NCI-H82 (cell line): Measurements from ENCODE around the gene ADAR.

Source experiments
- DNase-seq: peaks from one replicate; lab custom pipeline; 2025; lab: John Stamatoyannopoulos, UW

Gene ADAR

DNA sequence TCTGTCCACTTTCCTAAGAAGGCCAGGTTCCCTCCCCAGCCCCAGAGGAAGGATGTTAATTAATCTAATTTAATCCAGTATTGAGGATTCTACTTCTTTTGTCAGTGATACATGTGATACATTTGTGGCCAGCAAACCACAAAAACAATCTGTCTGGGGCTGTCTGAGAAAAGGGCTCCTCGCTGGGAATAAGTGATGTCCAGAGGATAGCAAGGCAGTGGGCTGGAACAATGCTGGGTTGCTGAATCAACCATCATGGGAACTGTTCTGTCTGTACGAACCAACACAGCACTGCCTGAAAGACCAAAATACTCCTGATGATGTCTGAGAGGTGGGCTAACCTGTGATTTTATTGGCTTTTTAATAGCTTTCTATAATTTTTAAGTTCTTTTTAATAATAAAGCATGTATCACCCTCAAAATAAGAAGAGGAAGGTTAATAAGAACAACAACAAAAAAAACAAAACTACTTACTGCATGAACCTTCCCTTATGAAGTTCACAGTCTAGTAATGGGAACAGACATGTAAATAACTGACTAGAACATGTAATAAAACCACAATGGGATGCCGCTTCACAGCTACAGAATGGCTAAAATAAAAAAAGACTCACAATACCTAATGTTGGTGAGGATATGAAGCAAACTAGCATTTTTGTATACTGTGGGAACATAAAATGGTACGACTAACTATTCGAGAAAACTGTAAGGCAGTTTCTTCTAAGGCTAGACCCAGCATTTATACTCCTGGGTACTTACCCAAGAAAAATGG, 11.4 kb upstream of the ADAR start:
- no peak for DNase-seq

- DNase-seq, result no peak
Observed at GRCh38 chr1:154616659-154617345, 8.8 kb upstream of the ADAR start.

DNA sequence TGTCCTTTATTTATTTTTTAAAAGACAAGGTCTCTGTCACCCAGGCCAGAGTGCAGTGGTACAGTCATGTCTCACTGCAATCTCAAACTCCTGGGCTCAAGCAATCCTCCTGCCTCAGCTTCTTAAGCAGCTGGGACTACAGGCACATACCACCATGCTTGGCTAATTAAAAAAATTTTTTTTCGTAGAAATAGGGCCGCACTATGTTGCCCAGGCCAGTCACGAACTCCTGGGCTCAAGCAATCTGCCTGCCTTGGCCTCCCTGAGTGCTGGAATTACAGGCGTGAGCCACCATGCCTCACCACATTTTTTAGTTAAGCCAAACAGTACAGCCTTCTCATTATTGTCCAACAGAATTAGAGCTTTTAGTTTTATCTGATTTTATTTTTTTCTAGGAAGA, 7.4 kb upstream of the ADAR start:
- DNase-seq, result no peak

- no peak for DNase-seq
Observed at GRCh38 chr1:154614901-154615300, 6.9 kb upstream of the ADAR start.

DNA sequence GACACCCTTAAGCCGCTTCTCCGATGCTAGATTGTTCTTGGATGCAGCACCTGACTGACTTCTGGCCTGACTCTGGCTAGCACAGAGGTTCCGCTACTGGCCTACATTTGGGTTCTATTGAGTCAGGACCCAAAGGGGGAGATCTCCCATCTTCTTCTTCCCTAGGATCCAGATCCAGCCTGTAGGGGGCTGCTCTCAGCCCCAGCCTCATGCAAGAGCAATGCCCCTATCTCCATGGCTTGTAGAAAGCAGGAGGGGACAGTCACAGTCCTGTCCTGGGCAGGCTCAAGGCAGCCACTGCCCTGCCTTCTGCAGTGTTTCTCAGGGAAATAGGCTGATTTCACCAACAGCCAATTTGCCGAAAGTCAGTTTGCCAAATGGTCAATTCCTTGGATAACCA, 6.3 kb upstream of the ADAR start:
- no peak for DNase-seq

DNA sequence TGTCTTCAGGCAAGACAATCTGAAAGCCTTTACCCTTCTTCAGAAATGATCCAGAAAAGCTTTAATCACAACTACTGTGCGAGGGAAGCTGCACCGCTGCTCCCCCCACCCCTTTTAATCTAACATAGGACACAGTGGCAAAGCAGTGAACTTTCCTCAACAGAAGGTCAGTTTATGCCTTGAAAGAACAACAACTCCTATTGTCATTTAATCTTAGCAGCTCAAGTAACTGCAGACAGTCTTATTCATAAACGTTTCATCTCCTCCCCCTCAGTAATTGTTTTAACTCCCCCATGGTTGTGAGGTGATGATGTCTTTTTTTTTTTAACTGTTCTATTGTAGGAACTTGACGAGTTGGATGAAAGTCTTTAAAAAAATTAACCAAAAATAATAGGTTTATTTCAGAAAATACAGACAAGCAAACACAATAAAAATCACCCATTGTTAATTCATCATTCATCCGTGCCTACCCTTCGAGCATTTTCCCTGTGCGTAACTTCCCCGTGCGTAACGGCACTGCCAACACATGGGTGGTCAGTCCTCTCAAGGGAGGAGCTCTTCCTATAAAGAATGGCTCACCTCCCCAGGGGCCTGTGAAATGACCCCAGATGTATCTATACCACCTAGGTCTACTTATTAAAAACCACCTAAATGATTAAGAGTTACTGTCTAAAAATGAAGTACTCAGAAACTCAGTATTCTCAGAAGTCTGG, 3.3 kb upstream of the ADAR start:
- DNase-seq, result no peak

DNA sequence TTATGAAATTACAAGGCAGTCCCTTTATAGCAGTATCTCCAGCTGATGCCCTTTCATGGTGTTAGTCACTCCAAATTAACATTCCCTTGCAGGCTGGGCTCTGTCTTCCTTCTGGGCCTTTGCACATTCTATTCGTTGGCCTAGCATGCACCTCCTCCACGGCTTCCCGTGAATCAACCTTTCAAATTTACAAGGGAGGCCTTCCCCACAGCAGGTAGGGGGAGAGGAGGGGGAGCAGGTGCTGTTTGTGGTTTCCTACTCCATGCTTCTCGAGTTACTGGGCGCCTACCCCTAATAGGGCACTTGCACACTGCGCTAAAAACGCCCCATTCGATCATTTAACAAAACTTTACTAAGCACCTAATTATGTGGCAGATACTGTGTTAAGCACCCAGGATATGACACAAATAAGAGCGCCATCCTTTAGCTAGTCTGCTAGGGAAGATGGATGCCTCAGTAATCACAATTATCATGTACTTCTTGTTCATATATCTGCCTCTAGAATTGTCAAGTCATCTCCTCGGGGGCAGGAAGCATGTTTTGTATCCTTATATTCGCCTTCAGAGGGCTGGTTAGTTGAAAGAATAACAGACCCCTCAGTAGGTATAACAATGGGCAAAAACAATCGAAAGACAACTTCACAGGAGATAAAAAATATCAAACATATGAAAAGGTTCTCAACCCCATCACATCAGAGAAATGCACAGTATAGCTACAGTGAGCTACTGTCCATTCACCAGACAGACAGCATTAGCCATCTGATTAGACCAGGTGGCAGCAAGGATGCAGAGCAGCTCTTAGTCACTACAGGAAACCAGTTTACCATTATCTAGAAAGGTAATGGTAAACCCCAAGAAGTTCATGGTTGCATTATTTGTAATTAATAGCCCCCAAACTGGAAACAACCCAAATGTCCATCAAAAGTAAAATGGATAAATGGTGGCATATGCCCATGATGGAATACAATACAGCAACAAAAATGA, 1.7 kb upstream of the ADAR start:
- no peak for DNase-seq

- DNase-seq, result peak; percentile 53
Observed at GRCh38 chr1:154608397-154609270, 648 bp upstream of the ADAR start.

GRCh38 chr1:154607106-154607608, 829 bp downstream of the ADAR start:
- peak; percentile 31 for DNase-seq

- DNase-seq, result no peak
Observed at GRCh38 chr1:154605534-154605933, 2.5 kb downstream of the ADAR start.

DNA sequence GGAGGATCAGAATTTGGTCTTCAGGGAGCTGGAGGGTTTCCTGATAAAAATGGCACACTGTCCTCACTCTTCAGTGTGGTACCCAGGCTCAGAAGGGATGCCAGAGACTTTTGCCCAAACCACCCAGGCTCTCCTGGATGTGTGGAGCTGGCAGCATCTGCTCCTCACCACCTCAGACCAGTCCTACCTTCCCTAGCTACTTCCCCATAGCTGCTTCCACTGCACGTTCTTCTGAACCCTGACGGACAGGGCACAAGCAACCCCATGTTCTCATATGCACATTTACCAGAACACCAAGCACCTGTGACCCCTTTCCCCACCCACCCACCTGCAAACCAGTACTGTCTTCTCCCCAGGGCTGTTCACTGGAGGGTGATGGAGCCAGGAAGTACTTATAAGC, 4.7 kb downstream of the ADAR start:
- DNase-seq, result no peak

- DNase-seq, result peak; percentile 56
Observed at GRCh38 chr1:154599658-154600057, 8.3 kb downstream of the ADAR start.

GRCh38 chr1:154598871-154599635, 8.9 kb downstream of the ADAR start:
- DNase-seq, result no peak

- DNase-seq, result no peak
Observed at GRCh38 chr1:154595621-154596020, 12.4 kb downstream of the ADAR start.

DNA sequence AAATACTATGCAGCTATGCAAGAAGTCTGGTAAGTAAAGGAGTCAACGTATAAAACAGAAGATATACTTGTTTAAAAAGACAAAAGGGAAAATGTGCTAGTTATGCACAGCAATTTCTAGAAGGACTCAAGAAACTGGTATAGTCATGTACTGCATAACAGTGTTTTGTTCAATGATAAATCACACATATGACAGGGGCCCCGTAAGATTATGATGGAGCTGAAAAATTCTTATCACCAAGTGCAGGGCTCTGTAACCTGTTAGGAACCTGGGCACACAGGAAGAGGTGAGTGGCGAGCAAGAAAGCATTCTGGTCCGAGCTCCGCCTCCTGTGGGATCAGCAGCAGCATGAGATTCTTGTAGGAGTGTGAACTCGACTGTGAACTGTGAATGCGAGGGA, 13.2 kb downstream of the ADAR start:
- DNase-seq, result no peak

- DNase-seq, result no peak
Observed at GRCh38 chr1:154593390-154593789, 14.6 kb downstream of the ADAR start.

- no peak for DNase-seq
Observed at GRCh38 chr1:154591206-154591605, 16.8 kb downstream of the ADAR start.

- DNase-seq, result no peak
Observed at GRCh38 chr1:154590756-154591155, 17.2 kb downstream of the ADAR start.

GRCh38 chr1:154589780-154590179, 18.2 kb downstream of the ADAR start:
- DNase-seq, result no peak

DNA sequence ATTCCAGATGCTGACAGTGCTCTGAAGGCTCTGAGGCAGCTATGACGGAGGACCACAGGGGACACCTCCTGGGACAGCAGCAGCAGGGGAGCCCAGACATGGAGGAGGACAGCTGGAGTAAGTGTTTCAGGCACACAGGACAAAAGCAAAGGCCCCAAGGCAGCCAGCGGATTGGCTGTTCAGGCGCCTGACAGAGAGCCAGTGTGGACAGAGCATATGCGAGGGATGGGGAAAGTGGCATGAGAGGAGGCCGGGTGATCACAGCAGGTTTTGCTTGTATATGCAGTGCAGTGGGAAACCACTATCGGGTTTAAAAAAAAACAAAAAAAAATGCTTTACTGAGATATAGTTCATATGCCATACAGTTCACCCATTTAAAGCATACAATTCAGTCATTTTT, 21.3 kb downstream of the ADAR start:
- DNase-seq, result no peak
